IMR-90 (cell line): ENCODE measurements around the gene SSNA1. TPM values are rescaled to one million over a fixed set of nuclear protein-coding genes. Genes with fewer than 3 reads are reported as not detected.

Source experiments
- ATAC-seq: fragments of 200-7000 bp; cut with Tn5 transposase; 2 replicates; pipeline ENCODE4 v1.9.1; 2020; ENCODE audit warnings: low read depth, mild to moderate bottlenecking, moderate library complexity
- BruUV-seq: library from RNA; stranded (reverse); fragments of 400-500 nt; replicated peaks from 2 replicates; lab custom pipeline; 2021; lab: Mats Ljungman, UMichigan
- CTCF ChIA-PET: fragments of 300-600 bp; formaldehyde crosslinking; extraction: SDS; loops from one replicate; lab custom pipeline; 2021; ENCODE audit warnings: antibody characterized with exemption; lab: Yijun Ruan, JAX
- POLR2A ChIA-PET: fragments of 300-600 bp; sonication (Branson Sonifier 250); formaldehyde crosslinking; loops from one replicate; lab custom pipeline; 2022; ENCODE audit warnings: antibody characterized with exemption; ENCODE audit not compliant: unreplicated experiment; lab: Charles Lee
- DNase-seq: peaks from one replicate; pipeline ENCODE4 v3.0.0; 2013
- H2AFZ ChIP-seq: replicated peaks from 2 replicates; pipeline ENCODE3; 2013; ENCODE audit warnings: low read length, mild to moderate bottlenecking; ENCODE audit not compliant: poor library complexity
- H2AK5ac ChIP-seq: 2 replicates; pipeline ENCODE4 v1.6.1; 2013; ENCODE audit warnings: low read depth, low read length, inconsistent platforms
- H2AK9ac ChIP-seq: replicated peaks from 2 replicates; pipeline ENCODE3; 2013; ENCODE audit warnings: mild to moderate bottlenecking, low read depth, low read length, moderate library complexity; ENCODE audit not compliant: poor library complexity
- H2BK120ac ChIP-seq: 2 replicates; pipeline ENCODE4 v1.6.1; 2013; ENCODE audit warnings: low read depth, low read length, inconsistent platforms
- H2BK15ac ChIP-seq: 3 replicates; pipeline ENCODE4 v1.6.1; 2013; ENCODE audit warnings: low read depth, low read length, inconsistent platforms
- H2BK20ac ChIP-seq: 2 replicates; pipeline ENCODE4 v1.6.1; 2013; ENCODE audit warnings: low read depth, mild to moderate bottlenecking, inconsistent platforms, low read length, moderate library complexity
- H2BK5ac ChIP-seq: 2 replicates; pipeline ENCODE4 v1.6.1; 2013; ENCODE audit warnings: mild to moderate bottlenecking, low read depth, low read length, inconsistent platforms; ENCODE audit not compliant: poor library complexity, severe bottlenecking
- H3K14ac ChIP-seq: replicated peaks from 2 replicates; pipeline ENCODE4 v1.6.1; 2013; ENCODE audit warnings: low read depth, low read length, inconsistent platforms
- H3K18ac ChIP-seq: 2 replicates; pipeline ENCODE4 v1.6.1; 2013; ENCODE audit warnings: low read depth, low read length, control low read depth
- H3K23ac ChIP-seq: 2 replicates; pipeline ENCODE4 v1.6.1; 2013; ENCODE audit warnings: low read depth, low read length, inconsistent platforms
- H3K27ac ChIP-seq: 2 replicates; pipeline ENCODE4 v1.5.1; 2013; ENCODE audit warnings: mild to moderate bottlenecking, control low read depth, low read length; ENCODE audit not compliant: insufficient read depth
- H3K27me3 ChIP-seq: 2 replicates; pipeline ENCODE4 v1.6.1; 2013; ENCODE audit warnings: low read length; ENCODE audit not compliant: control insufficient read depth, insufficient read depth
- H3K36me3 ChIP-seq: 2 replicates; pipeline ENCODE4 v1.6.1; 2013; ENCODE audit warnings: low read length, mixed read lengths; ENCODE audit not compliant: control insufficient read depth, insufficient read depth
- H3K4ac ChIP-seq: 2 replicates; pipeline ENCODE4 v1.6.1; 2013; ENCODE audit warnings: low read depth, low read length, inconsistent platforms
- H3K4me1 ChIP-seq: 2 replicates; pipeline ENCODE4 v1.6.1; 2013; ENCODE audit warnings: low read length, mixed read lengths; ENCODE audit not compliant: control insufficient read depth, insufficient read depth
- H3K4me2 ChIP-seq: 2 replicates; pipeline ENCODE4 v1.6.1; 2013; ENCODE audit warnings: low read depth, mild to moderate bottlenecking, control low read depth, low read length, moderate library complexity
- H3K4me3 ChIP-seq: 2 replicates; pipeline ENCODE4 v1.5.1; 2013; ENCODE audit warnings: low read depth, mild to moderate bottlenecking, control low read depth, low read length, moderate library complexity; ENCODE audit not compliant: insufficient read depth
- H3K56ac ChIP-seq: 2 replicates; pipeline ENCODE4 v1.6.1; 2013; ENCODE audit warnings: low read length, inconsistent platforms; ENCODE audit not compliant: insufficient read depth; ENCODE audit errors: extremely low read depth
- H3K79me1 ChIP-seq, 2 experiments: 2 replicates each; pipeline ENCODE4 v1.6.1; 2013; ENCODE audit warnings: low read length in 2 of 2, inconsistent platforms in 1 of 2, low read depth in 1 of 2
- H3K9ac ChIP-seq: 2 replicates; pipeline ENCODE4 v1.6.1; 2013; ENCODE audit warnings: low read depth, low read length, control low read depth
- H3K9me1 ChIP-seq: 2 replicates; pipeline ENCODE4 v1.6.1; 2013; ENCODE audit warnings: low read length, inconsistent platforms; ENCODE audit not compliant: insufficient read depth
- H3K9me3 ChIP-seq: 2 replicates; pipeline ENCODE4 v1.6.1; 2013; ENCODE audit warnings: low read length; ENCODE audit not compliant: control insufficient read depth, insufficient read depth
- H4K20me1 ChIP-seq: 2 replicates; pipeline ENCODE4 v1.6.1; 2013; ENCODE audit warnings: low read length, inconsistent platforms; ENCODE audit not compliant: insufficient read depth
- H4K5ac ChIP-seq: 2 replicates; pipeline ENCODE4 v1.6.1; 2013; ENCODE audit warnings: mild to moderate bottlenecking, low read depth, low read length, control low read depth
- H4K8ac ChIP-seq, 2 experiments: 2 replicates each; pipeline ENCODE4 v1.6.1; 2013; ENCODE audit warnings: low read depth in 2 of 2, low read length in 2 of 2, control low read depth in 1 of 2, inconsistent platforms in 1 of 2
- H4K91ac ChIP-seq: 2 replicates; pipeline ENCODE4 v1.6.1; 2013; ENCODE audit warnings: low read depth, low read length, inconsistent platforms; ENCODE audit not compliant: insufficient read depth
- BHLHE40 ChIP-seq: fragments of 150-350 bp; IDR thresholded peaks from 2 replicates; pipeline ENCODE4 v1.6.1; 2016; ENCODE audit warnings: mild to moderate bottlenecking, low read depth, low read length
- CEBPB ChIP-seq: IDR thresholded peaks from 2 replicates; pipeline ENCODE4 v1.6.1; 2012; ENCODE audit warnings: low read depth, low read length, improper control_type of control experiment
- CHD1 ChIP-seq: IDR thresholded peaks from 2 replicates; pipeline ENCODE4 v1.6.1; 2012; ENCODE audit warnings: low read depth, low read length, improper control_type of control experiment
- CTCF ChIP-seq: conservative IDR thresholded peaks from 2 replicates; pipeline ENCODE4 v1.5.1; 2012; ENCODE audit warnings: mild to moderate bottlenecking, low read depth, low read length, improper control_type of control experiment
- ELK1 ChIP-seq: fragments of 150-350 bp; IDR thresholded peaks from 2 replicates; pipeline ENCODE4 v1.6.1; 2016; ENCODE audit warnings: low read depth, mild to moderate bottlenecking, low read length, moderate library complexity, borderline replicate concordance
- FOS ChIP-seq: fragments of 150-350 bp; IDR thresholded peaks from 2 replicates; pipeline ENCODE4 v1.6.1; 2016; ENCODE audit warnings: low read depth, low read length
- MAFK ChIP-seq: IDR thresholded peaks from 2 replicates; pipeline ENCODE4 v1.6.1; 2012; ENCODE audit warnings: low read depth, low read length, improper control_type of control experiment
- MAZ ChIP-seq: IDR thresholded peaks from 2 replicates; pipeline ENCODE4 v1.6.1; 2012; ENCODE audit warnings: low read depth, mild to moderate bottlenecking, low read length, improper control_type of control experiment, moderate library complexity, borderline replicate concordance
- NFE2L2 ChIP-seq: fragments of 150-350 bp; IDR thresholded peaks from 2 replicates; pipeline ENCODE4 v1.6.1; 2016; ENCODE audit warnings: low read depth, mild to moderate bottlenecking, low read length
- POLR2A ChIP-seq: IDR thresholded peaks from 2 replicates; pipeline ENCODE4 v1.6.1; 2012; ENCODE audit warnings: mild to moderate bottlenecking, low read depth, low read length
- RAD21 ChIP-seq: IDR thresholded peaks from 2 replicates; pipeline ENCODE4 v1.6.1; 2012; ENCODE audit warnings: low read length, improper control_type of control experiment
- RCOR1 ChIP-seq: IDR thresholded peaks from 2 replicates; pipeline ENCODE4 v1.6.1; 2012; ENCODE audit warnings: mild to moderate bottlenecking, low read length, improper control_type of control experiment; ENCODE audit not compliant: insufficient replicate concordance
- RFX5 ChIP-seq: IDR thresholded peaks from 2 replicates; pipeline ENCODE4 v1.8.0; 2012; ENCODE audit warnings: low read depth, mild to moderate bottlenecking, low read length, moderate library complexity
- SMC3 ChIP-seq: fragments of 150-350 bp; IDR thresholded peaks from 2 replicates; pipeline ENCODE4 v1.6.1; 2016; ENCODE audit warnings: low read depth, mild to moderate bottlenecking, antibody characterized with exemption, low read length, moderate library complexity
- USF2 ChIP-seq: fragments of 150-350 bp; IDR thresholded peaks from 2 replicates; pipeline ENCODE4 v1.6.1; 2017; ENCODE audit warnings: mild to moderate bottlenecking, antibody characterized with exemption, low read length, low read depth
- WGBS, 2 experiments: methylation state at CpG; one replicate each; pipeline versions ENCODE4 v1.1.5 to v1.1.7; 2013; ENCODE audit warnings: missing lambda C conversion rate in 2 of 2; ENCODE audit not compliant: insufficient read length in 1 of 2; ENCODE audit errors: extremely low coverage in 2 of 2; 5-methylcytosine and 5-hydroxymethylcytosine counted together
- dilution Hi-C: fragments of 300-500 bp; cut with HindIII; formaldehyde crosslinking; loops from one replicate; pipeline ENCODE4 v1.14.3; 2018; ENCODE audit warnings: low sequenced_read_pairs; ENCODE audit not compliant: unreplicated experiment
- in situ Hi-C: fragments of 300-500 bp; cut with MboI; formaldehyde crosslinking; loops from 3 replicates; pipeline ENCODE4 v1.14.3; 2019; ENCODE audit warnings: low sequenced_read_pairs, inconsistent platforms, mixed read lengths
- intact Hi-C: fragments of 100-400 bp; cut with micrococcal nuclease; formaldehyde crosslinking; loops from 2 replicates; pipeline ENCODE4 v1.10.0; 2022
- polyA plus RNA-seq, 3 experiments: library from polyadenylated mRNA; depleted of rRNA; stranded (reverse); fragments of >200 nt; gene quantifications; 2 replicates each; pipeline ENCODE4 v1.2.3, GENCODE V29; 2012; ENCODE audit warnings: low replicate concordance in 1 of 3
- total RNA-seq: library from RNA; depleted of rRNA; stranded (reverse); fragments of >200 nt; gene quantifications from 2 replicates; pipeline ENCODE4 v1.2.3, GENCODE V29; 2012

SSNA1 gene
- total and polyA plus RNA-seq, 2 of the 4 experiments (the other 2 are of a cell fraction): 55.7 to 86.7 TPM

GRCh38 chr9:137161558-137162486, 26.7 kb upstream of the SSNA1 start:
- no TSS peak for BruUV-seq
- ChIA-PET POLR2A (no interaction called here), CTCF (no interaction called here)
- H3K4me3 ChIP-seq: 0 out of 2 replicates have a peak overlapping the region, but pooled peaks have one; percentile 2
- H4K91ac ChIP-seq: no peak overlapping the region
- peak overlapping the region; percentile 17; the same call in 1 of the 2 replicates for H3K4me2 ChIP-seq
- no peak for ATAC-seq
- no peaks in the 10 kb centered on the region for H3K36me3 ChIP-seq
- intact Hi-C loops: no loop called here
- H3K18ac ChIP-seq: no peak overlapping the region
- H3K4me1 ChIP-seq: no peaks in the 10 kb centered on the region
- no peak overlapping the region for H2BK15ac ChIP-seq
- no peak overlapping the region for H2BK20ac ChIP-seq
- 0 out of 2 replicates have a peak, but pooled peaks cover 5% of the 10 kb centered on the region for H4K20me1 ChIP-seq
- H3K56ac ChIP-seq: no peak overlapping the region
- H3K27ac ChIP-seq: no peak overlapping the region
- H3K23ac ChIP-seq: no peak overlapping the region
- no peak overlapping the region for H2AFZ ChIP-seq
- 2% methylated on average over 27 of the region's 71 CpGs; no CpG with 5 or more reads in 1 of the 2 experiments for WGBS, 2 experiments
- H2AK9ac ChIP-seq: no peak overlapping the region
- H2BK5ac ChIP-seq: no peak overlapping the region
- H3K9me3 ChIP-seq: no peaks in the 10 kb centered on the region
- H4K8ac ChIP-seq: no peak overlapping the region
- no peak overlapping the region for H3K14ac ChIP-seq
- no peak for DNase-seq
- H2AK5ac ChIP-seq: no peak overlapping the region
- no peak overlapping the region for H2BK120ac ChIP-seq
- in situ Hi-C loops: no loop called here
- H4K5ac ChIP-seq: no peak overlapping the region
- no peak overlapping the region for H3K9ac ChIP-seq
- no peaks in the 10 kb centered on the region for H3K79me1 ChIP-seq
- peaks cover 85% of the 10 kb centered on the region for H3K27me3 ChIP-seq
- dilution Hi-C loops: no loop called here
- no peaks in the 10 kb centered on the region for H3K9me1 ChIP-seq
- H3K4ac ChIP-seq: no peak overlapping the region
- TF ChIP-seq CEBPB: no peak
- no peak for TF ChIP-seq CHD1
- TF ChIP-seq CTCF: no peak
- TF ChIP-seq RCOR1: no peak
- TF ChIP-seq POLR2A: no peak
- TF ChIP-seq RFX5: no peak
- no peak for TF ChIP-seq ELK1
- TF ChIP-seq NFE2L2: no peak
- TF ChIP-seq MAZ: no peak
- TF ChIP-seq MAFK: no peak
- TF ChIP-seq BHLHE40: no peak
- TF ChIP-seq USF2: no peak
- TF ChIP-seq SMC3: no peak
- no peak for TF ChIP-seq FOS
- no peak for TF ChIP-seq RAD21
